SK-N-SH (cell line): ENCODE data around the gene ADD3. TPM values are rescaled to one million over a fixed set of nuclear protein-coding genes. Genes with fewer than 3 reads are reported as not detected.
"Not testable (repeated sequence)": the region's sequence is repeated elsewhere in the genome, so short reads cannot be mapped to it uniquely, and the experiment has no call there.

Experiments
- CTCF ChIA-PET: fragments of 300-600, 350-600 bp; formaldehyde crosslinking; extraction: SDS; loops from one replicate; lab custom pipeline; 2021; lab: Yijun Ruan, JAX
- POLR2A ChIA-PET: fragments of 350-600 bp; sonication (Branson Sonifier 250); formaldehyde crosslinking; extraction: SDS; loops from one replicate; lab custom pipeline; 2020; ENCODE audit warnings: antibody characterized with exemption, inconsistent platforms; lab: Yijun Ruan, JAX
- DNase-seq: peaks from one replicate; pipeline ENCODE4 v3.0.0; 2012
- H2AFZ ChIP-seq: fragments of 200-600 bp; sonication (generic); 2 replicates; pipeline ENCODE4 v1.8.1; 2016; ENCODE audit warnings: antibody characterized with exemption, mild to moderate bottlenecking, low read depth
- H3F3A ChIP-seq: fragments of 200-600 bp; sonication (generic); replicated peaks from 2 replicates; pipeline ENCODE3; 2016; ENCODE audit warnings: antibody characterized with exemption, mild to moderate bottlenecking; ENCODE audit not compliant: insufficient read depth
- H3K27ac ChIP-seq, 2 experiments: fragments of 200-500 bp in 1 of 2; fragments of 200-600 bp in 1 of 2; sonication (Bioruptor generic) in 1 of 2; sonication (generic), shearing (Covaris generic) in 1 of 2; 2 replicates each; pipeline versions ENCODE4 v1.5.1 to v1.6.1; 2014 to 2016; ENCODE audit warnings: low read depth in 2 of 2, inconsistent platforms in 1 of 2, low read length in 1 of 2, mild to moderate bottlenecking in 1 of 2, mixed read lengths in 1 of 2
- H3K27me3 ChIP-seq: fragments of 200-600 bp; sonication (generic), shearing (Covaris generic); 2 replicates; pipeline ENCODE4 v1.6.1; 2016; ENCODE audit warnings: mixed run types; ENCODE audit not compliant: insufficient read depth
- H3K36me3 ChIP-seq, 2 experiments: fragments of 200-500 bp in 1 of 2; fragments of 200-600 bp in 1 of 2; sonication (Bioruptor generic) in 1 of 2; sonication (generic) in 1 of 2; replicated peaks in 1 of 2; 2 replicates each; pipeline versions ENCODE3 to v1.5.1; 2014 to 2016; ENCODE audit warnings: low read length in 1 of 2, mild to moderate bottlenecking in 1 of 2; ENCODE audit not compliant: insufficient read depth in 2 of 2, control insufficient read depth in 1 of 2
- H3K4me1 ChIP-seq, 2 experiments: fragments of 200-500 bp in 1 of 2; fragments of 200-600 bp in 1 of 2; sonication (Bioruptor generic) in 1 of 2; sonication (generic), shearing (Covaris generic) in 1 of 2; 2 replicates each; pipeline versions ENCODE4 v1.5.1 to v1.6.1; 2014 to 2016; ENCODE audit warnings: low read depth in 1 of 2, low read length in 1 of 2, mixed run types in 1 of 2; ENCODE audit not compliant: insufficient read depth in 2 of 2, control insufficient read depth in 1 of 2
- H3K4me2 ChIP-seq: fragments of 200-600 bp; sonication (generic), shearing (Covaris generic); 2 replicates; pipeline ENCODE4 v1.6.1; 2017; ENCODE audit warnings: mixed run types
- H3K4me3 ChIP-seq, 2 experiments: fragments of 200-500 bp in 1 of 2; fragments of 200-600 bp in 1 of 2; sonication (Bioruptor generic) in 1 of 2; sonication (generic), shearing (Covaris generic) in 1 of 2; 2 replicates each; pipeline versions ENCODE4 v1.5.1 to v1.8.1; 2014 to 2016; ENCODE audit warnings: low read depth in 2 of 2, inconsistent platforms in 1 of 2, low read length in 1 of 2, mild to moderate bottlenecking in 1 of 2, mixed read lengths in 1 of 2, moderate library complexity in 1 of 2
- H3K79me2 ChIP-seq: fragments of 200-600 bp; sonication (generic); 2 replicates; pipeline ENCODE4 v1.8.1; 2017; ENCODE audit warnings: mild to moderate bottlenecking; ENCODE audit not compliant: insufficient read depth
- H3K9ac ChIP-seq: fragments of 200-600 bp; sonication (generic); 2 replicates; pipeline ENCODE4 v1.6.1; 2017; ENCODE audit warnings: mixed run types
- H3K9me2 ChIP-seq: fragments of 200-600 bp; sonication (generic); 2 replicates; pipeline ENCODE4 v1.6.1; 2017; ENCODE audit warnings: mixed run types
- H3K9me3 ChIP-seq: fragments of 200-600 bp; sonication (generic); 2 replicates; pipeline ENCODE4 v1.6.1; 2017; ENCODE audit warnings: mixed run types, mild to moderate bottlenecking, moderate library complexity
- H4K20me1 ChIP-seq: fragments of 200-600 bp; sonication (generic); 2 replicates; pipeline ENCODE4 v1.6.1; 2017; ENCODE audit warnings: mild to moderate bottlenecking, mixed run types; ENCODE audit not compliant: insufficient read depth
- GATA2 ChIP-seq: sonication (generic); formaldehyde crosslinking; IDR thresholded peaks from 2 replicates; pipeline ENCODE4 v1.5.0; 2020; ENCODE audit warnings: mild to moderate bottlenecking, missing genetic modification reagents
- NRF1 ChIP-seq: IDR thresholded peaks from 2 replicates; pipeline ENCODE4 v1.6.1; 2012; ENCODE audit warnings: low read depth, mild to moderate bottlenecking, low read length
- RAD21 ChIP-seq: IDR thresholded peaks from 2 replicates; pipeline ENCODE4 v1.6.1; 2012; ENCODE audit warnings: mild to moderate bottlenecking, low read length
- RCOR1 ChIP-seq: fragments of 150-350 bp; IDR thresholded peaks from 2 replicates; pipeline ENCODE4 v1.6.1; 2017; ENCODE audit warnings: antibody characterized with exemption, low read length
- RXRA ChIP-seq: IDR thresholded peaks from 2 replicates; pipeline ENCODE4 v1.4.0; 2012; ENCODE audit warnings: low read depth, mild to moderate bottlenecking, borderline replicate concordance
- SMC3 ChIP-seq: IDR thresholded peaks from 2 replicates; pipeline ENCODE4 v1.6.1; 2012; ENCODE audit warnings: low read depth, low read length, improper control_type of control experiment
- YY1 ChIP-seq: IDR thresholded peaks from 2 replicates; pipeline ENCODE4 v1.4.0; 2012; ENCODE audit warnings: low read depth, mild to moderate bottlenecking
- WGBS: methylation state at CpG from one replicate; pipeline ENCODE4 v1.1.6; 2017; ENCODE audit warnings: low lambda C conversion rate; 5-methylcytosine and 5-hydroxymethylcytosine counted together
- polyA plus RNA-seq, 3 experiments: library from polyadenylated mRNA; depleted of rRNA; stranded (reverse); fragments of >200 nt; gene quantifications; 2 replicates each; pipeline ENCODE4 v1.2.3, GENCODE V29; 2012
- TF ChIP-seq, protein P1 (sequence below): fragments of 150-350 bp; IDR thresholded peaks from 2 replicates; pipeline ENCODE4 v1.6.1; 2016; ENCODE audit warnings: mild to moderate bottlenecking, low read depth, low read length
- TF ChIP-seq, protein P2 (sequence below): fragments of 200-600 bp; sonication (generic); IDR thresholded peaks from 2 replicates; pipeline ENCODE4 v1.6.1; 2017; ENCODE audit warnings: antibody characterized with exemption, mild to moderate bottlenecking, moderate library complexity
- TF ChIP-seq, protein P3 (sequence below): IDR thresholded peaks from 2 replicates; pipeline ENCODE4 v1.4.0; 2012; ENCODE audit warnings: low read depth, borderline replicate concordance
- TF ChIP-seq, protein P4 (sequence below): IDR thresholded peaks from 2 replicates; pipeline ENCODE4 v1.4.0; 2012; ENCODE audit warnings: low read depth, borderline replicate concordance

Gene ADD3
- polyA plus RNA-seq, 1 of the 3 experiments (the other 2 are of a cell fraction), result 27.6 TPM

DNA sequence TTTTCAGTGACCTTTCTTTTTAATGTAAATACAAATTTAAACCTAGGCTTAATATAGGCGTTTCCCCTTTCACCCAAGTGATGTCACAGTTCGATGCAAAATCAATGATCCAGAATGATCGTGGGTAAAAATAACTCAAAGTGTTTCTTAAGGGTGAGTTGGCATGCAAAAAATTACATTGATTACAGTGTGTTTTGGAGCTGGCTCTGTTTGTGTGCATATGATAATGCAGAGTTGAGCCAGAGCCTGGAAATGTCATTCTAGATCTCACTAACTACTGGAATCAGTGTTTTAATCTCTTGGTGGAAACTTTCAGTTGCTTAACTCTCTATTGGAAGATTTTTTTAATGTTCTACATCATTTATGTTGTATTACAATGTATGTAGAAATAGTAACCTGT lies 127.1 kb downstream of the ADD3 start (continued):
- TF ChIP-seq, protein P1, sequence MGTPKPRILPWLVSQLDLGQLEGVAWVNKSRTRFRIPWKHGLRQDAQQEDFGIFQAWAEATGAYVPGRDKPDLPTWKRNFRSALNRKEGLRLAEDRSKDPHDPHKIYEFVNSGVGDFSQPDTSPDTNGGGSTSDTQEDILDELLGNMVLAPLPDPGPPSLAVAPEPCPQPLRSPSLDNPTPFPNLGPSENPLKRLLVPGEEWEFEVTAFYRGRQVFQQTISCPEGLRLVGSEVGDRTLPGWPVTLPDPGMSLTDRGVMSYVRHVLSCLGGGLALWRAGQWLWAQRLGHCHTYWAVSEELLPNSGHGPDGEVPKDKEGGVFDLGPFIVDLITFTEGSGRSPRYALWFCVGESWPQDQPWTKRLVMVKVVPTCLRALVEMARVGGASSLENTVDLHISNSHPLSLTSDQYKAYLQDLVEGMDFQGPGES, result no peak
- no peak for TF ChIP-seq NRF1
- no peak for TF ChIP-seq RAD21
- TF ChIP-seq RCOR1, result no peak
- no peak for TF ChIP-seq SMC3
- no peak for TF ChIP-seq RXRA

DNA sequence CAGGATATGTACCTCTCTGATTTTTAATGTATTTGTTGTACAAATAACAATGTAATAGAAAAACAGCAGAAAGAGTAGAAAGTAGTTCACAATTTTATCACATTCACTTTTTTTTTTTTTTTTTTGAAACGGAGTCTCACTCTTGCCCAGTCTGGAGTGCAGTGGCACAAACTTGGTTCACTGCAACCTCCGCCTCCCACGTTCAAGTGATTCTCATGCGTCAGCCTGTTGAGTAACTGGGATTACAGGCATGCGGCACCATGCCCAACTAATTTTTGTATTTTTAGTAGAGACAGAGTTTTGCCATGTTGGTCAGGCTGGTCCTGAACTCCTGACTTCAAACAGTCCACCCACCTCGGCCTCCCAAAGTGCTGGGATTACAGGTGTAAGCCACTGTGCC lies 128.1 kb downstream of the ADD3 start:
- CTCF ChIA-PET, result interaction anchor here (0.7 to 1.8 kb wide), 10 partner anchors 9 to 251 kb away, joined by 3 to 10 read pairs (median 3); no protein-coding TSS in a partner anchor

DNA sequence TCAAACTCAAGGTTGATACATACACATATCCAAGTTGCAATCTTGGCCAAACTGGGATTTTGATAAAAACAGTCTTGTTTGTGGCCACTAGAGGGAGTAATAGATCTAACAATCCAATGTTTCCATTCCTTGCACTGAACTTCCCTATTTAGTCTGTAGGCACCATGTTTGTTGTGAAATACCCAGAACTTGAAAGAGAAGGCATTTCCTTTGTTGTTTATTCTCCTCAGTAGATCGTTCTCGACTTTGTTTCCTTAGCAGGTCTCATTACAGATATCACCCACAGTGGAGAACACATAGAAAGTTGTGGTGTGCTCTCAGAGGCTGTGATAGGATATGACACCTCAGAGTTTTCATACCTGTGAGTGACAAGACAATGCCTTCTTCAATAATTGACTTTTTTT lies 129.4 kb downstream of the ADD3 start:
- ChIA-PET CTCF (interaction anchor here (0.7 to 4.9 kb wide), 29 partner anchors 9 to 412 kb away, joined by 3 to 51 read pairs (median 6); partner anchors contain the start of gene MXI1), POLR2A (no interaction called here)
- Histone ChIP-seq H3K79me2 (no peaks in the 10 kb centered on the region), H3K9me3 (no peaks in the 10 kb centered on the region), H3K9ac (no peak overlapping the region), H3K4me1 (peaks cover 0 to 5% of the 10 kb centered on the region in 2 experiments; a peak in 1 of 4 replicates), H3F3A (peaks cover 29% of the 10 kb centered on the region), H3K27ac (peak overlapping the region in 1 of 2 experiments; percentile 39; a peak in 1 of 4 replicates), H3K27me3 (no peaks in the 10 kb centered on the region), H2AFZ (peak overlapping the region; percentile 27; the same call in 1 of the 2 replicates), H3K36me3 (peaks cover 19 to 22% of the 10 kb centered on the region in 2 experiments), H3K9me2 (no peaks in the 10 kb centered on the region), H3K4me3 (no peak overlapping the region), H3K4me2 (no peak overlapping the region), H4K20me1 (no peaks in the 10 kb centered on the region)
- TF ChIP-seq SMC3, result peak; percentile 82
- TF ChIP-seq, protein P2, sequence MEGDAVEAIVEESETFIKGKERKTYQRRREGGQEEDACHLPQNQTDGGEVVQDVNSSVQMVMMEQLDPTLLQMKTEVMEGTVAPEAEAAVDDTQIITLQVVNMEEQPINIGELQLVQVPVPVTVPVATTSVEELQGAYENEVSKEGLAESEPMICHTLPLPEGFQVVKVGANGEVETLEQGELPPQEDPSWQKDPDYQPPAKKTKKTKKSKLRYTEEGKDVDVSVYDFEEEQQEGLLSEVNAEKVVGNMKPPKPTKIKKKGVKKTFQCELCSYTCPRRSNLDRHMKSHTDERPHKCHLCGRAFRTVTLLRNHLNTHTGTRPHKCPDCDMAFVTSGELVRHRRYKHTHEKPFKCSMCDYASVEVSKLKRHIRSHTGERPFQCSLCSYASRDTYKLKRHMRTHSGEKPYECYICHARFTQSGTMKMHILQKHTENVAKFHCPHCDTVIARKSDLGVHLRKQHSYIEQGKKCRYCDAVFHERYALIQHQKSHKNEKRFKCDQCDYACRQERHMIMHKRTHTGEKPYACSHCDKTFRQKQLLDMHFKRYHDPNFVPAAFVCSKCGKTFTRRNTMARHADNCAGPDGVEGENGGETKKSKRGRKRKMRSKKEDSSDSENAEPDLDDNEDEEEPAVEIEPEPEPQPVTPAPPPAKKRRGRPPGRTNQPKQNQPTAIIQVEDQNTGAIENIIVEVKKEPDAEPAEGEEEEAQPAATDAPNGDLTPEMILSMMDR, result peak; percentile 80
- 0 out of 2 replicates have a peak, but pooled peaks have one; percentile 23 for TF ChIP-seq YY1
- TF ChIP-seq, protein P3, sequence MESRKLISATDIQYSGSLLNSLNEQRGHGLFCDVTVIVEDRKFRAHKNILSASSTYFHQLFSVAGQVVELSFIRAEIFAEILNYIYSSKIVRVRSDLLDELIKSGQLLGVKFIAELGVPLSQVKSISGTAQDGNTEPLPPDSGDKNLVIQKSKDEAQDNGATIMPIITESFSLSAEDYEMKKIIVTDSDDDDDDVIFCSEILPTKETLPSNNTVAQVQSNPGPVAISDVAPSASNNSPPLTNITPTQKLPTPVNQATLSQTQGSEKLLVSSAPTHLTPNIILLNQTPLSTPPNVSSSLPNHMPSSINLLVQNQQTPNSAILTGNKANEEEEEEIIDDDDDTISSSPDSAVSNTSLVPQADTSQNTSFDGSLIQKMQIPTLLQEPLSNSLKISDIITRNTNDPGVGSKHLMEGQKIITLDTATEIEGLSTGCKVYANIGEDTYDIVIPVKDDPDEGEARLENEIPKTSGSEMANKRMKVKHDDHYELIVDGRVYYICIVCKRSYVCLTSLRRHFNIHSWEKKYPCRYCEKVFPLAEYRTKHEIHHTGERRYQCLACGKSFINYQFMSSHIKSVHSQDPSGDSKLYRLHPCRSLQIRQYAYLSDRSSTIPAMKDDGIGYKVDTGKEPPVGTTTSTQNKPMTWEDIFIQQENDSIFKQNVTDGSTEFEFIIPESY, result no peak
- TF ChIP-seq, protein P4, sequence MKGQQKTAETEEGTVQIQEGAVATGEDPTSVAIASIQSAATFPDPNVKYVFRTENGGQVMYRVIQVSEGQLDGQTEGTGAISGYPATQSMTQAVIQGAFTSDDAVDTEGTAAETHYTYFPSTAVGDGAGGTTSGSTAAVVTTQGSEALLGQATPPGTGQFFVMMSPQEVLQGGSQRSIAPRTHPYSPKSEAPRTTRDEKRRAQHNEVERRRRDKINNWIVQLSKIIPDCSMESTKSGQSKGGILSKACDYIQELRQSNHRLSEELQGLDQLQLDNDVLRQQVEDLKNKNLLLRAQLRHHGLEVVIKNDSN, result no peak
- 0 out of 2 replicates have a peak, but pooled peaks have one; percentile 17 for TF ChIP-seq GATA2 (CRISPR knock-in tag)
- peak; percentile 89 for TF ChIP-seq RAD21
- WGBS, result 0% methylated on average over 2 of the region's 2 CpGs
- DNase-seq, result peak; percentile 59

More for the DNA sequence above, 128.1 kb downstream of the ADD3 start:
- H3K27ac ChIP-seq, DNase-seq, H2AFZ ChIP-seq, H3K4me3 ChIP-seq, H3K4me2 ChIP-seq, H3K9me2 ChIP-seq, H4K20me1 ChIP-seq, H3K27me3 ChIP-seq, H3K9ac ChIP-seq, H3K9me3 ChIP-seq, H3K4me1 ChIP-seq, H3K79me2 ChIP-seq: not testable (repeated sequence)
- POLR2A ChIA-PET, result interaction anchor here (0.6 kb wide), 1 partner anchor 30 kb away, joined by 4 read pairs; no protein-coding TSS in a partner anchor
- peaks cover 32 to 35% of the 10 kb centered on the region in 2 experiments for H3K36me3 ChIP-seq
- 83% methylated on average over 6 of the region's 6 CpGs for WGBS
- peaks cover 29% of the 10 kb centered on the region for H3F3A ChIP-seq
